ENCODE results near the gene TMEM202.
"Not testable (repeated sequence)": the region's sequence is repeated elsewhere in the genome, so short reads cannot be mapped to it uniquely, and the experiment has no call there.

The TMEM202 gene, protein sequence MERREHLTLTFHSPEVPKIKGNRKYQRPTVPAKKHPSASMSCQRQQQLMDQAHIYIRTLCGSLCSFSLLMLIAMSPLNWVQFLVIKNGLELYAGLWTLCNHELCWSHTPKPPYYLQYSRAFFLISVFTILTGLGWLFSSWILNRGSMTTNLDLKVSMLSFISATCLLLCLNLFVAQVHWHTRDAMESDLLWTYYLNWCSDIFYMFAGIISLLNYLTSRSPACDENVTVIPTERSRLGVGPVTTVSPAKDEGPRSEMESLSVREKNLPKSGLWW

DNA sequence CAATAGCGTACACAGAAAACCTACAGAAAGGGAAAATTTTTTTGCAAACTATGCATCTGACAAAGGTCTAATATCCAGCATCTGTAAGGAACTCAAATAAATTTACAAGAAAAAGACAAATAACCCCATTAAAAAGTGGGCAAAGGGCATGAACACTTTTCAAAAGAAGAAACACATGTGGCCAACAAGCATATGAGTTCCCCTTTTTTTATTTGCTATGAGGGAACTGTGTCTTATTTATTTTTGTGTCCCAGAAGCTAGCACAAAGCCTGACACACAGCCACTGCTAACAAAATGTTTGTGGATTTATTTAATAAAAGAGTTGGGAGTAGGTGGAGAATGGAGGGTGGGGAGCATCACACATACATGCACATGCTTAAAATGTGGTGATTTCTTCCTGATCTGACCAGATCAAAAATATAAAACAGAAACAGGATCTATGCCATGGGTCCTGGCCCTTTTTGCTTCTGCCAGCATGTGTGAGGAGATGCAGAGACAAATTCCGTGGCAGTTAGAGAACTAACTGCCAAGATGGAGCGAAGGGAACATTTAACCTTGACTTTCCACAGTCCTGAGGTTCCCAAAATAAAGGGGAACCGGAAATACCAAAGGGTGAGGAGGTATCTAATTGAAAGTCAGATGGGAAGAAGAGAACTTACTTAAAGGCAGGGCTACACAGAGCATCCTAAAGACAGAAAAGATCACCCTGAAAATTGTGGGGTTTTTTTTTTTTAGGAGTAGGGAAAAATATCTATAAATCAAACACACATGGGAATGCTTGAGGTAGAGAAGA, at the start of gene TMEM202:
Gene TMEM202, plus strand, starts transcription at position 510 of the 793 bp plus-strand sequence. Its CDS starts 22 bp downstream, at position 532.
- no peak for DNase-seq (ENCODE audit: low spot score)

DNA sequence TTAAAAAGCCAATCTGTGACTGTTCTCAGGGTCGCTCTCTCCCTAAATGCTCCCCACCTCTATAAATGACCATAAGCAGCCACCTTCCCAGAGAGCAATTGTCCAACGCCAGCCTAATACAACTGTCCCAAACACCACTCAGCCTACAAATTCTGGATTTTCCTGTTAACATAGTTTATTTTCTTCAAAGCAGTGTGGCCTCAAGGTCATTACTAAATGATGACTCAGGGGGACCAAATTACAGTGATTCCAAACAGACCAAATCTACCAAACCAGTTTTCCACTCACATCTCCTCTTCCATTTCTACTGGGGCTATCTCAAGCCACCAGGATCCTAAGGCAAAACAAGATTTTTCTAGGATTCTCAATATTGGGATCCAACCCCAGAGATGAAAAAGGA, 44.8 kb upstream of the TMEM202 start:
- no peak for DNase-seq (ENCODE audit: low spot score)

- no peak for DNase-seq (ENCODE audit: low spot score)
These were observed 43.6 kb upstream of the TMEM202 start for GRCh38 chr15:72354496-72354895.

DNA sequence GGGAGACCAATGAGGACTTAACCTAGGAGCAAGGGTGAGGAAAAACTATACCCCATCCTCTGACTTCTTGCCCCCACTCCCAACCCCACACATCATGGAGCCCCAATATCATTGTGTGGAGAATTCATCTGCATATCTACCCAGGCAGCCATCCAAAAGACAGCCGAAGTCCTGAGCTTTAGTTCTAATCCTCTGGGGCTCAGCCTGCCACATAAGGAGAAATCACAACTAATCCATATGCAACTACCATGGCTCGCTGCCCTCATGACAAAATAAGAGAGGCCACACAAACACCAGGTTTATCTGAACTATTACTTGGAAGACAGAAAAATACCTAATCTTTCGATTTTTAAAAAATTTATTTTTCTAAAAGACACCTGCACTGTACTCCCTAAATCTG, 40.0 kb upstream of the TMEM202 start:
- DNase-seq (ENCODE audit: low spot score), result no peak

DNA sequence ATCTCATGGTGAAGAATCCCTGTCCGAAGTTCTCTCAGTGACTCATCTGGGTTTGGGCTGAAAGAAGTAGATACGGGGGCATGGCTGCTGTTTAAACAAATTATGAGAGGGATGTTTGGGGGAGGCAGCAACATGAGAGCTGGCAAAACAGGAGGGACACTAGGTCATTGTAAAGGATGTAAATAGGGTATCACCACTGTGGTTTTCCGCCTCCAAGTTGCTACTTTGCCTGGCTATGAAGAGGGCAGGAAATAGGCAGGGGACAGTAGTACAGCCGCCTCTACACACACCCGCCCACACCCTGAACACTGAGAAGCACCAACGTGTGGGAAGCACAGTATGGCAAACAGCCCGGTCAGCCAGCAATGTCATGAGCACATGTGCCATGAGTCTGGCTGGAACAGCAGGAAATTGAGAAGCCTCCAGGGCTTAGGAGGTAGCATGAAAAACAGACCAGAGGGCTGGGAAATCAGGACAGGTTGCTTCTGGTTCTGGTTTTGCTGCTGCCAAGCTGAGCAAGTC, 39.4 kb upstream of the TMEM202 start:
- peak; percentile 8 for DNase-seq (ENCODE audit: low spot score)

DNA sequence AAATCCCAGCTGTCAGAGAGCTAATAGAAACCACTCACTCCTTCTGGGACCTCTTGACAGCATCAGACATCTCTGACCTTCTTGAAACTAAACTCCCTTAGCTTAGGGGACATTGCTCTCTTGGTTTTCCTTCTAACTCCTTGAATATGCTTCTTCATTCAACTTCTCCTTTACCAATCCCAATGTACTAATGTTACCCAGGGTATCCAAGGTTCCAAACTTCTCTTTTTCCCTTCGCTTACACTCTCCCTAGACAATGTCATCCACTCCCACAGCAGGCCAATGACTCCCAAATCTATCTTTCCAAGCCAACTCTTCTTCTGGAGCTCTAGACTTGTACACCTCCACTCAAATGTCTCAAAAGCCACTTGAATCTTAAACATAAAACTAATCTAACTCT, 36.9 kb upstream of the TMEM202 start:
- DNase-seq (ENCODE audit: low spot score), result no peak

GRCh38 chr15:72365844-72366243, 32.3 kb upstream of the TMEM202 start:
- no peak for DNase-seq (ENCODE audit: low spot score)

- no peak for DNase-seq (ENCODE audit: low spot score)
These were observed 29.8 kb upstream of the TMEM202 start for GRCh38 chr15:72368325-72368724.

DNA sequence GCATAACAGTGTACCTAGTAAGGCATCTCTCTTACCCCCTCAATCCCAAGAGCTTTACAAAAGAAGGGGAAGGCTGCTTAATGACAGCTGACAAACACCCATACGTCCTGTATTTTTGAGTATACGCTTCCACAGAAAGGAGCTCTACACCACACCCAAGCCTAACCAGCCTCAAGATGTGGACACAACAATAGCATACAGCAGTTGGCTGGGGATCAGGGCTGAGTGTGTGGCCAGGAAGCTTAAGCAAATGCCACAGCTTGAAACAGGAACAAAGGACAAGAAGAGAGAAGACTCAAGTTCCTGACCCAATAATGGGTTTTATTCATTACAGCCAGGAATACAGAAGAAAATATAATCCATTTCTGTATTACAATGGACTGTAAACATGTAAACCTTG, 29.2 kb upstream of the TMEM202 start:
- no peak for DNase-seq (ENCODE audit: low spot score)

DNA sequence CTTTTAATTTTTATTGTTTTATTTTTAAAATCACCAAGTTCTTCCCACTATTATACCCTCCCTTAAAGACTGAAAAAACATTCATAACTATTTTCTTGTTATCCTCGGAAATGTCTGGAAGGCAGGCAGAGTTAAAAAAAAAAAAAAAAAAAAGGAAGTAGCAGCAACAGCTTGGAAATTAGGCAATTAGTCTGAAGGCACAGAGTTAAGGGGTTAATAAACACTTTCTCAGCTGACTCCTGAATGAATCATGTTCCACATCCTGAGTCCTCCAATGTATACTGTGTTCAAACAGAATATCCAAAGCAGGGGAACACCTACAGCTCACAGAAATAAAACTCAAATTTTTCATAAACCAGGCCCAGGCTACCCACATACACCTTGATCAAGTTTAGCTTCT, 28.1 kb upstream of the TMEM202 start:
- no peak for DNase-seq (ENCODE audit: low spot score)

DNA sequence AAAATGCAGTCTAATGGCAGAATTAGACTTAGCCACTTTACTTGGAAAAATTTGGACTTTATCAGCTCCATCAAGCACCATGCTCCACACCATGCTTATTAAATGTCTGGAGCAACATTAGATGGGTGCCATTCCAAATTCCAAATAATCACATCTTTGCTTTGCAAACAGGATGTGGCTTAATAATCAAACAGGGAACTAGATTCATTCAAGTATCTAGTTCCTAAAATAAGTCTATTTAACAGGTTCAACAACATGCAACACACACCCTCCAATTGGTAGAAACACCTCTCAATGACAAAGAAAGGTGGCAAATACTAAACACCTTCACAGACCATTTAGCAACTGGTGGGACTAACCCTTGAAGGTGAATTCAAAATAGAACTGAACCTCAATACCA, 25.7 kb upstream of the TMEM202 start:
- DNase-seq (ENCODE audit: low spot score), result no peak

- DNase-seq (ENCODE audit: low spot score), result no peak
These were observed 22.6 kb upstream of the TMEM202 start for GRCh38 chr15:72375501-72375845.

- DNase-seq (ENCODE audit: low spot score), result peak; percentile 94
These were observed 22.1 kb upstream of the TMEM202 start, which contains the start of gene HEXA for GRCh38 chr15:72375846-72376581. Gene HEXA, minus strand, starts transcription at chr15:72376014. Its CDS starts 42 bp downstream, at chr15:72375972.

DNA sequence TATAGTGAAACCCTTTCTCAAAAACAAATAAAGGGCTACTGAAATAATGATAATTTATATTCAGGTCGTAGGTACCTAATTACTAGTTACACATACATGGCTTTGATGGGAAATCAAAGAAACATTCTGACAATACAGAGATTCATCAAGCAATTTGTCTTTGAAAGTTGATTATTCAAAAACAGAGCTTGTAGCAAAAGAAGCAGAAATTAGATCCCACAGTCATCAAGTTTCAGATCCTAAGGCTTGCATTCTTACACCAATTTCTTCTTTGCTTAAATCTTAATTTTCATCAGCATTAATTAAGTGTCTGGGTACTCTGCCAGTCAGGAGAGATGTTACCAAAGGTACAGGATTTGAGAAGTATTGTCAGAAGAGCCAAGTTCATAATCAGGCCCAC, 20.8 kb upstream of the TMEM202 start:
- no peak for DNase-seq (ENCODE audit: low spot score)

DNA sequence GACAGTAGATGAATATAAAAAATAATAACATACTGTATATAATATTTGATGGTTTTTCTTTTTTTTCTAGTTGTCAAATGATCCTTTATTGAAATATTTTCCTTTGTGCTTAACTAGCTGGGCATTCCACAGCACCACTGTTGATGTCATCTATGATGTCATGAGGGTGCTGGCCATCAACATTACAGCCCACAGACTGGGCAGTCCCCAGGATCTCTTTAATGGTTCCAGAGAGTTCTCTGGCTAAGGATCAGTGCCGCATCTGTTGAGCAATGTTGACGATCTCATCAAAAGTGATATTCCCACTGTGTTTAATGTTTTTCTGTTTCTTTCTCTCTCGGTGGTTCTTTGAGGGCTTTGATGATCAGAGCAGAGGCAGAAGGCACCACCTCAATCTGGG, 19.0 kb upstream of the TMEM202 start:
- not testable (repeated sequence) for DNase-seq (ENCODE audit: low spot score)

DNA sequence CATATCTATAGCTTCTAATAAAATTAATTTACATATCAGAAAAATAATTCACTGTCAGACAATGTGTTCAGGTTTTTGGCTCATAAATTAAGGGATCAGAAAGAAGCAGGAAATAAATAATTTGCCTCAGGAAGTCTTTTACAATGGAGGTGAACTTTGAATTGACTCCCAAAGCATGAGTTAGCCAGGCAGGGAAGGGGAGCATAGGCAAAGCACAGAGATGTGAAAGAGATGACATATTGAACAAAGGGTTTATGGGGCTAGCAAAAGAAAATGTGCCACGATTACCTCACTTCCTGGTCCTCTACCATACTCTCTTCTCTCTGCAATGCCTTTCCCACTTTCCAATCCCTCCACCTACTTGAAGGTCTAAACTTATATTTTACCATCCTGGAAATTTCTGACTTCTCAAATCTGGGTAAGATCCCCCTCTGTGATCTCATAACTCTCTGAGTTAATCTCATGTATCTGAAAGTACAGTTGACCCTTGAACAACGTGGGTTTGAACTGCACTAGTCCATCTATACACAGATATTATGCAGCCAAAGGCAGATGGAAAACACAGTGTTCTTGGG, 18.2 kb upstream of the TMEM202 start:
- DNase-seq (ENCODE audit: low spot score), result no peak

DNA sequence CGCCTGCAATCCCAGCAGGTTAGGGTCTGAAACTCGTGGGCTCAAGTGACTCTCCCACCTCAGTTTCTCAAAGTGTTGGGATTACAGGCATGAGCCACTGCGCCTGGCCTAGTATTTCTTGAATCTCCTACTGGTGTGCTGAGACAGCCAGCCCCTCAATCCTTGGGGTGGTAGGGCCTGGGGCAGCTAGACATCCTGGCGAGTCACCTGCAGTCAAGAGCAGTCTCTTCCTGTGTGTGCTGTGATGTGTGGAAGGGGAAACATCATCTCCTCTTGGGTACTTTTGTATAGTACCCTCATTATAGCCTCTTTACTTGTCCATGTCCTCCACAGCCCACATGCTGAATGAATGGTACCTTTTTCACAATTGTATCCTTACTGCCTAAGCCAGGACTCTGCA, 17.4 kb upstream of the TMEM202 start:
- DNase-seq (ENCODE audit: low spot score), result no peak

DNA sequence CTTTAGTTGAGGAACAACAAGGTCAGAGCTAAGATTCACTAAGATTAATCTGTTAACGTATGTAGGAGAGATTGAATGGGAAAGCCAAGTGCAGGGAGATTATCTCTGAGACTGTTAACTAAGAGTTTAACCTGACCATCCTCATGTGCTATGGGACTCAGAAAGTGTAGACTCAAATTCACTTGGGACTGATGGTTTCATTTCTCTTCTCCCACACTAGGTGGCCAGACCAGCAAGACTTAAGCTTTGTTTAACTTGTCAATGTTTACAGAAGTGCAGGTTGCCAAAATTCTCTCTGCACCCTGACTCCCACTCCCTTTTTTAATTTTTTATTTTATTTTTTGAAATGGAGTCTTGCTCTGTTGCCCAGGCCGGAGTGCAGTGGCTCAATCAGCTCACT, 16.0 kb upstream of the TMEM202 start:
- peak; percentile 15 for DNase-seq (ENCODE audit: low spot score)

DNA sequence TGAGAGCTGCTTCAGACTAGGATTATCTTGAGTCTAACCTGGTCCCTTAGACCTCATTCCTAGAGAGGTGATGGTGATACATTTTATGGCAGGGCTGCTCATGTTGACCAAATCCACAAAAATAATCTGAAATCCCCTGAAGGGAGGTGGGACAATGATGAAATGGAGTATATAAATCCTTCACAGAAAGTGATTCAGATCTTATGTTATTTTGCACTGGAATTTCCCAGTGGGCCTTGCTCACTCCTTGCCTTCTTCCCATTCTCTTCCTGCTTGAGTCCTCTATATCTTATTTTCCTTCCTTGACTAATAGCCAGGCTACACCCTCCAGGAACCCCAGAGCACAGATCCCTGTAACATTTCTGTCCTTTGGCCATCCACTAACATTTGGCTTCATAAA, 10.4 kb upstream of the TMEM202 start:
- no peak for DNase-seq (ENCODE audit: low spot score)

DNA sequence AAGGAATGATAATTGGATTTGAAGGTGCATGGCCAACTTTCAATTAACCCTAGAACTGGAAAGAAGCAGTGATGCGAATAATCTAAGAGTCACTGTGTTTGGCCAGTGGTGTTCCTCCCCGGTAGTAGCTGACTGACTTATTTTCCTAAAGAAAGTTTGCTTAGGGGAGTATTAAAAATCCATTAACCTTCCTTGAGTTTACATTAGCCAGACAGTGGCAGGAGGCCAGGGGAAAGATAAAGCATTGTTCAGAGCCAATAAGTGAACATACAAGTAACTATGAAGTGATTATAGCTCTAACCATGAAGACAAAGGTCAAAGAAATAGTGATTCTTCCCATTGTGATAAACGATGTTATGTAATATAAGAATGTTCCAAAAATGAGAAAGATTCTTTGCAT, 8.9 kb upstream of the TMEM202 start:
- DNase-seq (ENCODE audit: low spot score), result no peak

GRCh38 chr15:72396331-72396730, 1.8 kb upstream of the TMEM202 start:
- DNase-seq (ENCODE audit: low spot score), result not testable (repeated sequence)

- no peak for DNase-seq (ENCODE audit: low spot score)
These were observed 543 bp downstream of the TMEM202 start for GRCh38 chr15:72398648-72399047.
